Hepatocyte (in vitro differentiated cells): ENCODE data around the gene DNM2. TPM values are rescaled to one million over a fixed set of nuclear protein-coding genes. Genes with fewer than 3 reads are reported as not detected.
"Not testable (repeated sequence)": the region's sequence is repeated elsewhere in the genome, so short reads cannot be mapped to it uniquely, and the experiment has no call there.

Source experiments
- DNase-seq: peaks from one replicate; pipeline ENCODE4 v3.0.0-alpha.2; 2016; ENCODE audit warnings: low spot score
- H2AFZ ChIP-seq: fragments of 200-600 bp; sonication (generic); 2 replicates; pipeline ENCODE4 v1.6.0; 2016; ENCODE audit warnings: antibody characterized with exemption, mild to moderate bottlenecking
- H3K27ac ChIP-seq: fragments of 200-600 bp; sonication (generic); 2 replicates; pipeline ENCODE4 v1.5.1; 2016; ENCODE audit warnings: mild to moderate bottlenecking
- H3K27me3 ChIP-seq: fragments of 200-600 bp; sonication (generic); 2 replicates; pipeline ENCODE4 v1.6.1; 2016
- H3K36me3 ChIP-seq: fragments of 200-600 bp; sonication (generic); replicated peaks from 2 replicates; pipeline ENCODE4 v1.5.1; 2016; ENCODE audit warnings: low read depth; ENCODE audit not compliant: insufficient read depth
- H3K4me1 ChIP-seq: fragments of 200-600 bp; sonication (generic); 2 replicates; pipeline ENCODE4 v1.5.1; 2016; ENCODE audit warnings: mild to moderate bottlenecking, moderate library complexity; ENCODE audit not compliant: insufficient read depth
- H3K4me2 ChIP-seq: fragments of 200-600 bp; sonication (generic); 2 replicates; pipeline ENCODE4 v1.6.0; 2016
- H3K4me3 ChIP-seq: fragments of 200-600 bp; sonication (generic); 2 replicates; pipeline ENCODE4 v1.5.1; 2016; ENCODE audit warnings: mild to moderate bottlenecking
- H3K79me2 ChIP-seq: fragments of 200-600 bp; sonication (generic); 2 replicates; pipeline ENCODE4 v1.6.0; 2017; ENCODE audit warnings: mild to moderate bottlenecking
- H3K9me2 ChIP-seq: fragments of 200-600 bp; sonication (generic); replicated peaks from 2 replicates; pipeline ENCODE4 v1.6.0; 2017; ENCODE audit warnings: mild to moderate bottlenecking; ENCODE audit not compliant: insufficient read depth
- H3K9me3 ChIP-seq: fragments of 200-600 bp; sonication (generic); 2 replicates; pipeline ENCODE4 v1.5.1; 2016; ENCODE audit warnings: low read depth, mild to moderate bottlenecking
- H4K20me1 ChIP-seq: fragments of 200-600 bp; sonication (generic); 2 replicates; pipeline ENCODE4 v1.6.0; 2016; ENCODE audit warnings: mild to moderate bottlenecking; ENCODE audit not compliant: insufficient read depth, poor library complexity, severe bottlenecking
- CTCF ChIP-seq: fragments of 200-600 bp; sonication (generic); IDR thresholded peaks from 2 replicates; pipeline ENCODE4 v1.5.1; 2016; ENCODE audit warnings: antibody characterized with exemption, mild to moderate bottlenecking; ENCODE audit not compliant: poor library complexity
- EZH2 ChIP-seq: fragments of 200-600 bp; sonication (generic); IDR thresholded peaks from 2 replicates; pipeline ENCODE4 v1.6.1; 2016; ENCODE audit warnings: antibody characterized with exemption, mild to moderate bottlenecking, borderline replicate concordance
- EZH2phosphoT487 ChIP-seq: fragments of 200-600 bp; sonication (generic); IDR thresholded peaks from one replicate; pipeline ENCODE4 v1.6.1; 2018; ENCODE audit warnings: antibody characterized with exemption, mild to moderate bottlenecking, low read depth, moderate library complexity; ENCODE audit not compliant: unreplicated experiment, severe bottlenecking
- WGBS: methylation state at CpG from one replicate; pipeline ENCODE4 v1.1.6; 2016; ENCODE audit warnings: low lambda C conversion rate; ENCODE audit errors: missing lambda C conversion rate; 5-methylcytosine and 5-hydroxymethylcytosine counted together
- polyA plus RNA-seq: library from polyadenylated mRNA; unstranded; fragments of >200 nt; fragmentation: Nextera tagmentation; extraction: Ambion mirVana; gene quantifications from 2 replicates; pipeline ENCODE4 v1.2.1, GENCODE V29; 2016
- total RNA-seq: library from RNA; depleted of rRNA; stranded (reverse); fragments of >200 nt; gene quantifications from 2 replicates; pipeline ENCODE4 v1.2.3, GENCODE V29; 2014

The DNM2 gene
- total and polyA plus RNA-seq, 2 experiments from 2014 or later, result 93.9 to 130 TPM

GRCh38 chr19:10855879-10856522 lies 138.1 kb downstream of the DNM2 start:
- no peak overlapping the region for H3K27ac ChIP-seq
- no peak for TF ChIP-seq EZH2phosphoT487
- no peak for TF ChIP-seq EZH2
- TF ChIP-seq CTCF, result peak; percentile 9
- no peak overlapping the region for H2AFZ ChIP-seq
- H4K20me1 ChIP-seq, result no peaks in the 10 kb centered on the region
- DNase-seq, result no peak
- H3K27me3 ChIP-seq, result no peaks in the 10 kb centered on the region
- no peaks in the 10 kb centered on the region for H3K36me3 ChIP-seq
- H3K9me2 ChIP-seq, result no peaks in the 10 kb centered on the region
- no peaks in the 10 kb centered on the region for H3K79me2 ChIP-seq
- H3K9me3 ChIP-seq, result no peaks in the 10 kb centered on the region
- H3K4me3 ChIP-seq, result no peak overlapping the region
- no peak overlapping the region for H3K4me2 ChIP-seq
- 74% methylated on average over 5 of the region's 5 CpGs for WGBS
- H3K4me1 ChIP-seq, result no peaks in the 10 kb centered on the region

DNA sequence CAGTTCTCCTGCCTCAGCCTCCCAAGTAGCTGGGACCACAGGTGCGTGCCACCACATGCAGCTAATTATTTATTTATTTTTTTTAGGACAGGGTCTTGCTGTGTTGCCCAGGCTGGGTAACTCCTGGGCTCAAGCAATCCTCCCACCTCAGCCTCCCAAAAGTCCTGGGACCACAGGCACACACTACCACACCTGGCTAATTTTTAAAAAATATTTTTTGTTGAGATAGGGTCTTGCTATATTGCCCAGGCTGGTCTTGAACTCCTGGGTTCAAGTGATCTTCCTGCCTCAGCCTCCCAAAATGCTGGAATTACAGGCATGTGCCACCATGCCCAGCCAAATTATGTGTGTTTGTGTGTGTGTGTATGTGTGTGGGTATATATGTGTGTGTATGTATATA lies 139.0 kb downstream of the DNM2 start:
- not testable (repeated sequence) for H3K27me3 ChIP-seq, H3K9me2 ChIP-seq, DNase-seq, H3K4me1 ChIP-seq, H3K4me2 ChIP-seq, H3K4me3 ChIP-seq, H3K36me3 ChIP-seq, H3K27ac ChIP-seq, H4K20me1 ChIP-seq, H2AFZ ChIP-seq, H3K9me3 ChIP-seq, H3K79me2 ChIP-seq
- WGBS, result 93% methylated on average over 1 of the region's 1 CpG

DNA sequence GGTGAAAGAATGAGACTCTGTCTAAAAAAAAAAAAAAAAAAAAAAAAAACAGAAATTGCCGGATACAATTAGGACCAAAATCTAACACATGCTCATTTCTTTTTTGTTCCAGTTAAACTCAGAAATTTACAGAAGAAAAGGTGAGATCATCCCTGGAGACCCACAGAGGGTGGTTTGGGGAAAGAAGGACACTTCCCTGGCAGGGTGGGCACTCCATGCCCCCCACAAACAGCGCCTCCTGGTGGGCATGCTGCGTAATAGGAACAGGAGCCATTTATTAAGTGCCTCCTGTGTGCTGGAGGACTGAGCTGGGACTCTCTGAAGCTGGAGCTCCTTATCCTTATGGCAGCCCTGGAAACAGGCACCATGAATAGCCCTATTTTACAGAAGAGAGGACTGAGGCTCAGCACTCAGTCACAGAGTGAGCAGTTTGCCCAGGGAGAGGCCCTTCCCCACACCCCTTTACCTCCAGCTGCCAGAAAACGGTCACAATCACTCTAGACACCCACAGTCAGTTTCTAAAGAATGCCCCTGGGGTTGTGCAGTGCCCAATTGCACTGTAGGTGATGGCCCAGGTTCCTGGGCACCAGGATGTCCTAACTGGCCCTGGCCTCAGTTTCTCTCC lies 140.4 kb downstream of the DNM2 start:
- Histone ChIP-seq H2AFZ (no peak overlapping the region), H3K9me2 (no peaks in the 10 kb centered on the region), H3K4me2 (no peak overlapping the region), H3K27ac (no peak overlapping the region), H4K20me1 (no peaks in the 10 kb centered on the region), H3K9me3 (no peaks in the 10 kb centered on the region), H3K36me3 (no peaks in the 10 kb centered on the region), H3K4me3 (no peak overlapping the region), H3K79me2 (no peaks in the 10 kb centered on the region), H3K4me1 (no peaks in the 10 kb centered on the region), H3K27me3 (no peaks in the 10 kb centered on the region)
- WGBS, result 48% methylated on average over 4 of the region's 4 CpGs
- DNase-seq, result no peak
- TF ChIP-seq EZH2, result no peak
- no peak for TF ChIP-seq EZH2phosphoT487
- TF ChIP-seq CTCF, result peak; percentile 63

- H3K9me2 ChIP-seq, result no peaks in the 10 kb centered on the region
- no peak overlapping the region for H3K27ac ChIP-seq
- H3K4me2 ChIP-seq, result no peak overlapping the region
- H3K27me3 ChIP-seq, result no peaks in the 10 kb centered on the region
- TF ChIP-seq EZH2 (no peak), CTCF (peak; percentile 19), EZH2phosphoT487 (no peak)
- no peaks in the 10 kb centered on the region for H3K9me3 ChIP-seq
- no peaks in the 10 kb centered on the region for H3K36me3 ChIP-seq
- H3K79me2 ChIP-seq, result no peaks in the 10 kb centered on the region
- no peaks in the 10 kb centered on the region for H3K4me1 ChIP-seq
- no peaks in the 10 kb centered on the region for H4K20me1 ChIP-seq
- no peak for DNase-seq
- no peak overlapping the region for H2AFZ ChIP-seq
- no peak overlapping the region for H3K4me3 ChIP-seq
- 77% methylated on average over 7 of the region's 7 CpGs for WGBS
These were observed 143.3 kb downstream of the DNM2 start for GRCh38 chr19:10861103-10861651.
